Peyer's patch (tissue), 4 donors: ENCODE data around the gene RASD1.

ENCODE experiments used
- CTCF ChIP-seq, 6 experiments: fragments of 450-650 bp in 4 of 6; fragments of 200-600 bp in 2 of 6; sonication (generic) in 1 of 6; IDR thresholded peaks; one replicate each; pipeline ENCODE4 v1.5.1; 2017 to 2019; ENCODE audit warnings: antibody characterized with exemption in 6 of 6, mild to moderate bottlenecking in 3 of 6, moderate library complexity in 1 of 6
- POLR2A ChIP-seq, 2 donors: fragments of 450-650 bp; IDR thresholded peaks; one replicate each; pipeline ENCODE4 v1.5.1; 2017; ENCODE audit warnings: antibody characterized with exemption in 2 of 2, mild to moderate bottlenecking in 2 of 2, moderate library complexity in 2 of 2

GRCh38 chr17:17466511-17466910 is 29.7 kb downstream of the RASD1 start:
- no peak for TF ChIP-seq CTCF (IDR thresholded peaks at IDR 0.05)
- TF ChIP-seq POLR2A (IDR thresholded peaks at IDR 0.05): no peak
